ENCODE data around the gene GNG13. TPM values are rescaled to one million over a fixed set of nuclear protein-coding genes. Genes with fewer than 3 reads are reported as not detected.

The GNG13 gene
- total RNA-seq, 2 experiments from 2014 or later: not detected

- POLR2A ChIA-PET: no interaction called here
- CTCF ChIA-PET: interaction anchor here (0.7 kb wide), 1 partner anchor 37 kb away, joined by 3 read pairs; no protein-coding TSS in a partner anchor
These were observed 30.6 kb downstream of the GNG13 start for GRCh38 chr16:769934-770333.

- ChIA-PET POLR2A (no interaction called here), CTCF (interaction anchor here (0.7 kb wide), 1 partner anchor 36 kb away, joined by 3 read pairs; no protein-coding TSS in a partner anchor)
These were observed 31.2 kb downstream of the GNG13 start for GRCh38 chr16:769184-769784.

- CTCF ChIA-PET: no interaction called here
- POLR2A ChIA-PET: no interaction called here
These were observed 32.1 kb downstream of the GNG13 start for GRCh38 chr16:768428-768827.

DNA sequence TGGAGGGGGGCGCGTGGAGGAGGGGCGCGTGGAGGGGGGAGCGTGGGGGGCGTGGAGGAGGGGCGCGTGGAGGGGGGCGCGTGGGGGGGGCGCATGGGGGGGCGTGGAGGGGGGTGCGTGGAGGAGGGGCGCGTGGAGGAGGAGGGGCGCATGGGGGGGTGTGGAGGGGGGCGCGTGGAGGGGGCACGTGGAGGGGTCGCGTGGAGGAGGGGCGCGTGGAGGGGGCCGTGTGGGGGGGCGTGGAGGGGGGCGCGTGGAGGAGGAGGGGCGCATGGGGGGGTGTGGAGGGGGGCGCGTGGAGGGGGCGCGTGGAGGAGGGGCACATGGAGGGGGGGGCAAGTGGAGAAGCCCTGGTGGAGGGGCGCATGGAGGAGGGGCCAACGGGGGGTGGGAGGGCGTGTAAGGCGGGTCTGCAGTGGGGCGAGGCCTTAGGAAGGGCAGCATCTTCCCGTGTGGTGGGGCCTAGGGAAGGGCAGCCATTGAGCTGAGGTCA, 32.7 kb downstream of the GNG13 start:
- ChIA-PET POLR2A (no interaction called here), CTCF (no interaction called here)

- POLR2A ChIA-PET: no interaction called here
These were observed 33.5 kb downstream of the GNG13 start for GRCh38 chr16:766820-767640.

DNA sequence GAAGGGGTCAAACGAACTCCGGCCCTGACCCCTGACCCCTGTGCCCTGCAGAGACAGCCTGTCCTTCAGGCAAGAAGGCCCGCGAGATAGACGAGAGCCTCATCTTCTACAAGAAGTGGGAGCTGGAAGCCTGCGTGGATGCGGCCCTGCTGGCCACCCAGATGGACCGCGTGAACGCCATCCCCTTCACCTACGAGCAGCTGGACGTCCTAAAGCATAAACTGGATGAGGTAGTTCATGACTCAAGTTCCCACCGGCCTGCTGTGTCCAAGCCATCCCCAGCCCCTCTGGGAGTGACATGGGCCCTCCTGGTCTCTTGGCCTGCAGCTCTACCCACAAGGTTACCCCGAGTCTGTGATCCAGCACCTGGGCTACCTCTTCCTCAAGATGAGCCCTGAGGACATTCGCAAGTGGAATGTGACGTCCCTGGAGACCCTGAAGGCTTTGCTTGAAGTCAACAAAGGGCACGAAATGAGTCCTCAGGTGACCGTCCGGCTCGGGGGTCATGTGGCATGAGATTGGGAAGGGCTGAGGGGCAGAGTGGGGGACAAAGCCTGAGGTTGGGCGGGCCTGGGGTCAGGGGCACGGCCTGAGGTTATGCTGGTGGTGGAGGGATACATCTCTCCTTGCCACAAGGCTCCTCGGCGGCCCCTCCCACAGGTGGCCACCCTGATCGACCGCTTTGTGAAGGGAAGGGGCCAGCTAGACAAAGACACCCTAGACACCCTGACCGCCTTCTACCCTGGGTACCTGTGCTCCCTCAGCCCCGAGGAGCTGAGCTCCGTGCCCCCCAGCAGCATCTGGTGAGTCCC, 34.3 kb downstream of the GNG13 start:
- CTCF ChIA-PET: interaction anchor here (1.0 kb wide), 1 partner anchor 54 kb away, joined by 3 read pairs; no protein-coding TSS in a partner anchor

More at GRCh38 chr16:766820-767640, 33.5 kb downstream of the GNG13 start:
- CTCF ChIA-PET: interaction anchor here (1.0 kb wide), 1 partner anchor 55 kb away, joined by 3 read pairs; no protein-coding TSS in a partner anchor

DNA sequence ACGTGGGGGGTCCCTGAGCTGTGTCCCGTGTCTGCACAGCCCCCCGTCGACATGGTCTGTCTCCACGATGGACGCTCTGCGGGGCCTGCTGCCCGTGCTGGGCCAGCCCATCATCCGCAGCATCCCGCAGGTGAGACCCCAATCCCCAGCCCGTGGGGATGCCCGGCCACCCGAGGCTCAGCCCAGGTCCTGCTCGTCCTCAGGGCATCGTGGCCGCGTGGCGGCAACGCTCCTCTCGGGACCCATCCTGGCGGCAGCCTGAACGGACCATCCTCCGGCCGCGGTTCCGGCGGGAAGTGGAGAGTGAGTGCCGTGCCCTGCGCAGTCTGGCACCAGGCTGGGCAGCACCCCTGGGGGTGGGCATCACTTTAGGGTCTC, 35.1 kb downstream of the GNG13 start:
- ChIA-PET CTCF (no interaction called here), POLR2A (no interaction called here)

More for the DNA sequence above, 34.3 kb downstream of the GNG13 start:
- POLR2A ChIA-PET: no interaction called here

DNA sequence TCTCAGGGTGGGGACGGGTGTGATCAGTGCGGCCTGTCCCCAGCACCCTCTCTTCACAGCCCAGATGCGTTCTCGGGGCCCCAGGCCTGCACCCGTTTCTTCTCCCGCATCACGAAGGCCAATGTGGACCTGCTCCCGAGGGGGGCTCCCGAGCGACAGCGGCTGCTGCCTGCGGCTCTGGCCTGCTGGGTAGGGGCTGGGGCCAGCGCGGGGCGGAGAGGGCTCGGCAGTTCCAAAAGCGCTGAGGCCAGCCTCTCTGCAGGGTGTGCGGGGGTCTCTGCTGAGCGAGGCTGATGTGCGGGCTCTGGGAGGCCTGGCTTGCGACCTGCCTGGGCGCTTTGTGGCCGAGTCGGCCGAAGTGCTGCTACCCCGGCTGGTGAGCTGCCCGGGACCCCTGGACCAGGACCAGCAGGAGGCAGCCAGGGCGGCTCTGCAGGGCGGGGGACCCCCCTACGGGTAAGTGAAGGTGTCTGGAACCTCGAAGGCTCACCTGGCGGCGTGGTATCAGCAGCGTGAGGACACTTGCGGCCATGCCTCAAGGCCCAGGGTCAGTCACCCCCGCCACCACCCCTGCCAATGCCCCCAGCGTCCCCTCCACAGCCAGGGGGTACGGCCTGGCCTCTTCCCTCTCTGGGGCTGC, 35.6 kb downstream of the GNG13 start:
- CTCF ChIA-PET: no interaction called here

GRCh38 chr16:764184-764750, 36.3 kb downstream of the GNG13 start:
- CTCF ChIA-PET: no interaction called here
- POLR2A ChIA-PET: no interaction called here

More for the DNA sequence above, 35.6 kb downstream of the GNG13 start:
- POLR2A ChIA-PET: no interaction called here

- CTCF ChIA-PET: no interaction called here
- POLR2A ChIA-PET: no interaction called here
These were observed 37.0 kb downstream of the GNG13 start for GRCh38 chr16:763369-764183.

GRCh38 chr16:762595-763268, 37.8 kb downstream of the GNG13 start:
- ChIA-PET POLR2A (no interaction called here), CTCF (interaction anchor here (0.6 to 0.8 kb wide), 2 partner anchors 18 to 294 kb away, joined by 3 read pairs; no protein-coding TSS in a partner anchor)

DNA sequence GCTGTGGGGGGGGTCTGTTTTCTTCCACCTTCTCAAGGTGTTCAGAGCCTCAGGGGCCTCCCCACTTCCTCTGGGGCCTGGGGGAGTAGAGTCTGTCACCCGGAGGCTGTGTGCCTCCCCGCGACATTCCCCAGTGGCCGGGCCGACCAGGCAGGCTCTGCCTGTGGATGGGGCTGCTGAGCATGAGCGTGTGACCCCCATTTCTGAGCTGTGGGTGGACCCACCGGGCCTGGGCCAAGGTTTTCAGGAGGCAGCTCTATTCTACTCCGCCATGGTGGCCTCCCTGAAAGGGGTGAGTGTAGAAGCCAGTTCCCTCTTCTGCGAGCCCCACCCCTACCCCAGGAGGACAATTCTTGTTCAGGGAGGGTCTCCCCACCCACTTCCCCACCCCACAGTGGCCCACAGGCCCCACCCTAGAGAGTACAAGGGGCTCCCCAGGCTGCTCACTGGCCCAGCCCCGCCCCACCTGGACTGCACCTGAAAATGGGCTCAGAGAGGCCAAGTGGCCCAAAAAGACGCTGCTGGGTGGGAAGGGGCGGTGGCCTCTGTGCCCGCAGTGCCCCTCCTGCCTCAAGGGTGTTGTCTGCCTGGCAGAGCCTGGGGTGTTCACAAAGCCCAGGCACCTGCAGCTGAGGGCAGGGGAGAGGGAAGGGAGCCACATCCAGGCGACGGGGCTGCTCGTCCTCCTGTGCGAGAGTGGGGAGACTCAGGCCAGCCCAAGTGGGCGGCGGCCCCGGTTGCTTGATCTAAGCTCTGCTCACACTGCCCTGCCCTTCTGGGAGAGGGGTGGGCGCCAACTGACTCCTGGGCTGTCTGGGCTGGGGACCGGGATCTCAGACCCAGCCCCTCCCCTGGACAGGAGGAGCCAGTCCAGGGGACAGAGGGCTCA, 38.7 kb downstream of the GNG13 start:
- POLR2A ChIA-PET: no interaction called here
- CTCF ChIA-PET: interaction anchor here (0.6 to 1.3 kb wide), 3 partner anchors 17 to 295 kb away, joined by 3 to 4 read pairs (median 3); no protein-coding TSS in a partner anchor

GRCh38 chr16:760545-761343, 39.8 kb downstream of the GNG13 start, which contains the start of gene MSLN:
Gene MSLN, plus strand, starts transcription at chr16:760734. Its CDS starts 1,947 bp downstream, at chr16:762681.
- ChIA-PET CTCF (interaction anchor here (1.3 kb wide), 1 partner anchor 48 kb away, joined by 4 read pairs; no protein-coding TSS in a partner anchor), POLR2A (no interaction called here)

DNA sequence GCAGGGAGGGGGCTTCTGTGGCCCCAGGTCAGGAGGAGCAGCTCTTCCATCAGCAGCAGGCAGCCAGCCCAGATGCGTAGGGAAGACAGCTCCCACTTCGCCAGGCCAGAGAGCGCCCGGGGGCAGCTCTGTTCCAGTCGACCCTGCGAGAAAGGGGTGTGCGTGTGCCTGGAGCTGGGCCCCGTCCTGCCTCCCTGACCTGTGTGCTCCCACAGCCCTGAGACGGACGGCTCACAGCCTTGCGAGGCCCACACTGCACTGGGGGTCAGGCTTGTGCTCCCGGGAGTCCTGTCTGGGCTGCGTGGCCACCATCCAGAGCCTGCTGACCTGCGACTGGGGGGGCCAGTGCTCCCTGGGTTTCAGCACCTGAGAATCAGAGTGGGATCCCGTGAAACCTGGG, 40.5 kb downstream of the GNG13 start:
- ChIA-PET POLR2A (no interaction called here), CTCF (interaction anchor here (1.1 kb wide), 1 partner anchor 16 kb away, joined by 3 read pairs; no protein-coding TSS in a partner anchor)

- ChIA-PET CTCF (interaction anchor here (1.1 kb wide), 1 partner anchor 15 kb away, joined by 3 read pairs; no protein-coding TSS in a partner anchor), POLR2A (no interaction called here)
These were observed 41.2 kb downstream of the GNG13 start for GRCh38 chr16:759110-759910.
